HEK293 (cell line): ENCODE measurements around the gene SNTB2.

Experiments used
- CTCF ChIA-PET: fragments of 350-600 bp; formaldehyde crosslinking; extraction: SDS; loops from one replicate; lab custom pipeline; 2021; ENCODE audit warnings: antibody characterized with exemption; lab: Yijun Ruan, JAX
- POLR2A ChIA-PET: fragments of 300-600 bp; formaldehyde crosslinking; extraction: SDS; loops from one replicate; lab custom pipeline; 2020; ENCODE audit warnings: antibody characterized with exemption, inconsistent platforms; lab: Yijun Ruan, JAX
- H3K27ac ChIP-seq: fragments of 200-500 bp; sonication (Bioruptor generic); 2 replicates; pipeline ENCODE4 v1.5.1; 2014; ENCODE audit warnings: low read depth, low read length, control low read depth, inconsistent platforms; ENCODE audit errors: extremely low read depth
- H3K36me3 ChIP-seq, 2 experiments: fragments of 200-500 bp in 1 of 2; sonication (Bioruptor generic) in 1 of 2; 1 replicate in 1 of 2; 2 replicates in 1 of 2; pipeline ENCODE4 v1.5.1; 2014 to 2017; ENCODE audit warnings: inconsistent platforms in 2 of 2, low read length in 2 of 2; ENCODE audit not compliant: control insufficient read depth in 2 of 2, insufficient read depth in 1 of 2
- H3K4me1 ChIP-seq: fragments of 200-500 bp; sonication (Bioruptor generic); 2 replicates; pipeline ENCODE4 v1.5.1; 2014; ENCODE audit warnings: mild to moderate bottlenecking, low read length, inconsistent platforms; ENCODE audit not compliant: control insufficient read depth, insufficient read depth
- H3K4me3 ChIP-seq: 2 replicates; pipeline ENCODE4 v1.5.1; 2011; ENCODE audit warnings: low read depth, mild to moderate bottlenecking, control low read depth, low read length, moderate library complexity
- H3K9me3 ChIP-seq: fragments of 200-500 bp; sonication (Bioruptor generic); 2 replicates; pipeline ENCODE4 v1.5.1; 2014; ENCODE audit warnings: low read depth, low read length, inconsistent platforms; ENCODE audit not compliant: control insufficient read depth, insufficient read depth
- AEBP2 ChIP-seq: fragments of 450-650 bp; formaldehyde crosslinking; IDR thresholded peaks from 2 replicates; pipeline ENCODE4 v1.5.1; 2016; ENCODE audit warnings: missing biosample characterization, missing genetic modification characterization, borderline replicate concordance
- FEZF1 ChIP-seq: fragments of 450-650 bp; formaldehyde crosslinking; IDR thresholded peaks from 2 replicates; pipeline ENCODE4 v1.5.1; 2016; ENCODE audit warnings: missing biosample characterization, missing genetic modification characterization
- GLIS1 ChIP-seq: fragments of 450-650 bp; formaldehyde crosslinking; IDR thresholded peaks from 2 replicates; pipeline ENCODE4 v1.5.1; 2016; ENCODE audit warnings: missing biosample characterization, missing genetic modification characterization
- HOXD13 ChIP-seq: sonication (generic); formaldehyde crosslinking; IDR thresholded peaks from 2 replicates; pipeline ENCODE4 v1.8.0; 2022; ENCODE audit warnings: missing genetic modification reagents, borderline replicate concordance
- KLF1 ChIP-seq: fragments of 450-650 bp; formaldehyde crosslinking; IDR thresholded peaks from 2 replicates; pipeline ENCODE4 v1.5.1; 2016; ENCODE audit warnings: missing biosample characterization, missing genetic modification characterization
- MEIS1 ChIP-seq: sonication (generic); formaldehyde crosslinking; IDR thresholded peaks from 2 replicates; pipeline ENCODE4 v1.8.1; 2022; ENCODE audit warnings: missing genetic modification reagents, mild to moderate bottlenecking, borderline replicate concordance
- REPIN1 ChIP-seq: fragments of 450-650 bp; formaldehyde crosslinking; IDR thresholded peaks from 2 replicates; pipeline ENCODE4 v1.5.1; 2017; ENCODE audit warnings: missing biosample characterization, missing genetic modification characterization, low read depth
- SP3 ChIP-seq: fragments of 450-650 bp; formaldehyde crosslinking; IDR thresholded peaks from 2 replicates; pipeline ENCODE4 v1.5.1; 2016; ENCODE audit warnings: missing biosample characterization, missing genetic modification characterization
- SP7 ChIP-seq: fragments of 450-650 bp; formaldehyde crosslinking; IDR thresholded peaks from 2 replicates; pipeline ENCODE4 v1.5.1; 2016; ENCODE audit warnings: missing biosample characterization, missing genetic modification characterization
- ZFP37 ChIP-seq: fragments of 450-650 bp; formaldehyde crosslinking; IDR thresholded peaks from 2 replicates; pipeline ENCODE4 v1.5.1; 2016; ENCODE audit warnings: missing biosample characterization, missing genetic modification characterization
- ZNF10 ChIP-seq: fragments of 450-650 bp; formaldehyde crosslinking; IDR thresholded peaks from 2 replicates; pipeline ENCODE4 v1.5.1; 2017; ENCODE audit warnings: missing biosample characterization, missing genetic modification characterization
- ZNF121 ChIP-seq: fragments of 450-650 bp; formaldehyde crosslinking; IDR thresholded peaks from 2 replicates; pipeline ENCODE4 v1.5.1; 2016; ENCODE audit warnings: missing biosample characterization, missing genetic modification characterization
- ZNF132 ChIP-seq: fragments of 450-650 bp; formaldehyde crosslinking; IDR thresholded peaks from 2 replicates; pipeline ENCODE4 v1.5.1; 2017; ENCODE audit warnings: missing biosample characterization, missing genetic modification characterization, borderline replicate concordance
- ZNF140 ChIP-seq: fragments of 450-650 bp; formaldehyde crosslinking; IDR thresholded peaks from 2 replicates; pipeline ENCODE4 v1.5.1; 2016; ENCODE audit warnings: missing biosample characterization, missing genetic modification characterization
- ZNF174 ChIP-seq: fragments of 450-650 bp; formaldehyde crosslinking; IDR thresholded peaks from 2 replicates; pipeline ENCODE4 v1.5.0; 2017; ENCODE audit warnings: missing biosample characterization, mild to moderate bottlenecking, missing genetic modification characterization
- ZNF223 ChIP-seq: fragments of 450-650 bp; formaldehyde crosslinking; IDR thresholded peaks from 2 replicates; pipeline ENCODE4 v1.5.1; 2016; ENCODE audit warnings: missing biosample characterization, missing genetic modification characterization
- ZNF311 ChIP-seq: fragments of 450-650 bp; formaldehyde crosslinking; IDR thresholded peaks from 2 replicates; pipeline ENCODE4 v1.5.1; 2017; ENCODE audit warnings: missing biosample characterization, missing genetic modification characterization, borderline replicate concordance
- ZNF335 ChIP-seq: fragments of 450-650 bp; formaldehyde crosslinking; conservative IDR thresholded peaks from 2 replicates; pipeline ENCODE4 v1.5.1; 2016; ENCODE audit warnings: missing biosample characterization, missing genetic modification characterization
- ZNF350 ChIP-seq: fragments of 450-650 bp; formaldehyde crosslinking; IDR thresholded peaks from 2 replicates; pipeline ENCODE4 v1.5.0; 2017; ENCODE audit warnings: missing biosample characterization, mild to moderate bottlenecking, missing genetic modification characterization
- ZNF518A ChIP-seq: fragments of 450-650 bp; formaldehyde crosslinking; conservative IDR thresholded peaks from 2 replicates; pipeline ENCODE4 v1.5.1; 2016; ENCODE audit warnings: low read depth, missing biosample characterization, missing genetic modification characterization
- ZNF549 ChIP-seq: fragments of 450-650 bp; IDR thresholded peaks from 2 replicates; pipeline ENCODE4 v1.5.1; 2018; ENCODE audit warnings: missing biosample characterization, missing genetic modification characterization, mild to moderate bottlenecking, inconsistent platforms, moderate library complexity
- ZNF654 ChIP-seq: fragments of 450-650 bp; formaldehyde crosslinking; IDR thresholded peaks from 2 replicates; pipeline ENCODE4 v1.5.1; 2016; ENCODE audit warnings: low read depth, missing biosample characterization, missing genetic modification characterization
- ZNF660 ChIP-seq: fragments of 450-650 bp; IDR thresholded peaks from 2 replicates; pipeline ENCODE4 v1.5.1; 2018; ENCODE audit warnings: missing biosample characterization, mild to moderate bottlenecking, missing genetic modification characterization
- ZNF664 ChIP-seq: fragments of 450-650 bp; formaldehyde crosslinking; IDR thresholded peaks from 2 replicates; pipeline ENCODE4 v1.5.1; 2016; ENCODE audit warnings: missing biosample characterization, missing genetic modification characterization
- ZXDB ChIP-seq: fragments of 450-650 bp; formaldehyde crosslinking; IDR thresholded peaks from 2 replicates; pipeline ENCODE4 v1.5.1; 2016; ENCODE audit warnings: missing biosample characterization, missing genetic modification characterization
- TF ChIP-seq, protein P1 (sequence below): fragments of 450-650 bp; formaldehyde crosslinking; IDR thresholded peaks from 2 replicates; pipeline ENCODE4 v1.5.1; 2016; ENCODE audit warnings: missing biosample characterization, missing genetic modification characterization
- TF ChIP-seq, protein P2 (sequence below): fragments of 450-650 bp; formaldehyde crosslinking; IDR thresholded peaks from 2 replicates; pipeline ENCODE4 v1.5.1; 2016; ENCODE audit warnings: missing biosample characterization, missing genetic modification characterization
- TF ChIP-seq, protein P3 (sequence below): fragments of 450-650 bp; formaldehyde crosslinking; IDR thresholded peaks from 2 replicates; pipeline ENCODE4 v1.5.1; 2016; ENCODE audit warnings: missing biosample characterization, missing genetic modification characterization

The SNTB2 gene

DNA sequence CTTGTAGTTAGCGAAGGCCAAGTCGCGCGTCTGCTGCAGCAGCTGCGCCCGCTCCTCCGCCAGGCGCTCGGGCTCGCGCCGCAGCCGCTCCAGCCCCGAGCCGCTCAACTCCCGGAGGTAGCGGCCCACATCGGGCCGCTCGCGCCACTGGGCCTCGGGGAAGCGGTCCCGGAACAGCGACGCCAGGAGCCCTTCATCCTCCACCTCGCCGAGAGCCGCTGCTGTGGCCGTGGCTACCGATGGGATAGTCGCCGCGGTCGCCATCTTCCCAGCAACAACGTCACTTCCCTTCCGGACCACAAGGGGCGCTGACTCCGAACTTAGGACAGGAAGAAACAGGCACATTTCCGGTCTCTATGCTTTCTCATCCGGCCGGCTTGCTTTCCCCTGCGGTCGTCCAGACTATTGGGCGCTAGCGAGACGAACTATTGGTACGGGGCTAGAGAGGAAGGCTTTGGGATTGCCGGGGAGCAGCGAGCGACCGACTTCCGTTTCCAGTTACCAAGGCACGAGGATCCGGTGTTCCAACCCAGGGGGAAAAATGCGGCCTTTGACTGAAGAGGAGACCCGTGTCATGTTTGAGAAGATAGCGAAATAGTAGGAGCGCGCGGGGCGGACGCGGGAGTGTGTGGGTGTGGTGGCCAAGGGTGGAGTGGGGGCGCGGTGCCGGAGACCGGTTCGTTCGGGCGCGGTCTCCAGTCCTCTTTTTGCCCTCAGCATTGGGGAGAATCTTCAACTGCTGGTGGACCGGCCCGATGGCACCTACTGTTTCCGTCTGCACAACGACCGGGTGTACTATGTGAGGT lies 152.5 kb downstream of the SNTB2 start, which contains the start of the genes COG8 and NIP7:
Gene COG8, minus strand, starts transcription at position 276 of the 806 bp plus-strand sequence. Its CDS starts 12 bp downstream, at position 264.
Gene NIP7, plus strand, starts transcription at position 484 of the 806 bp plus-strand sequence. Its CDS starts 58 bp downstream, at position 542.
- POLR2A ChIA-PET: interaction anchor here (0.7 to 5.2 kb wide), 4 partner anchors 8 to 13 kb away, joined by 3 to 27 read pairs (median 4); partner anchors contain the start of genes PDF and TMED6
- CTCF ChIA-PET: interaction anchor here (0.5 to 1.4 kb wide), 6 partner anchors 11 to 580 kb away, joined by 3 to 4 read pairs (median 4); no protein-coding TSS in a partner anchor
- peak; percentile 96 for TF ChIP-seq ZNF518A (tag by site-specific recombination)
- TF ChIP-seq FEZF1: no peak
- TF ChIP-seq MEIS1 (CRISPR knock-in tag): no peak
- TF ChIP-seq AEBP2 (tag by site-specific recombination): no peak
- TF ChIP-seq ZNF654 (tag by site-specific recombination): no peak
- TF ChIP-seq ZXDB (tag by site-specific recombination): peak; percentile 82
- TF ChIP-seq ZNF660 (tag by site-specific recombination): peak; percentile 82
- TF ChIP-seq GLIS1 (tag by site-specific recombination): no peak
- TF ChIP-seq, protein P1, sequence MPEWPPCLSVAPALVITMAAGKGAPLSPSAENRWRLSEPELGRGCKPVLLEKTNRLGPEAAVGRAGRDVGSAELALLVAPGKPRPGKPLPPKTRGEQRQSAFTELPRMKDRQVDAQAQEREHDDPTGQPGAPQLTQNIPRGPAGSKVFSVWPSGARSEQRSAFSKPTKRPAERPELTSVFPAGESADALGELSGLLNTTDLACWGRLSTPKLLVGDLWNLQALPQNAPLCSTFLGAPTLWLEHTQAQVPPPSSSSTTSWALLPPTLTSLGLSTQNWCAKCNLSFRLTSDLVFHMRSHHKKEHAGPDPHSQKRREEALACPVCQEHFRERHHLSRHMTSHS (tag by site-specific recombination): no peak
- TF ChIP-seq ZNF121 (tag by site-specific recombination): no peak; the same call in 1 of the 2 replicates
- 0 out of 2 replicates have a peak, but pooled peaks have one; percentile 42 for TF ChIP-seq ZNF223 (tag by site-specific recombination)
- TF ChIP-seq ZNF350 (tag by site-specific recombination): no peak; the same call in 1 of the 2 replicates
- no peak for TF ChIP-seq HOXD13 (CRISPR knock-in tag)
- TF ChIP-seq, protein P2, sequence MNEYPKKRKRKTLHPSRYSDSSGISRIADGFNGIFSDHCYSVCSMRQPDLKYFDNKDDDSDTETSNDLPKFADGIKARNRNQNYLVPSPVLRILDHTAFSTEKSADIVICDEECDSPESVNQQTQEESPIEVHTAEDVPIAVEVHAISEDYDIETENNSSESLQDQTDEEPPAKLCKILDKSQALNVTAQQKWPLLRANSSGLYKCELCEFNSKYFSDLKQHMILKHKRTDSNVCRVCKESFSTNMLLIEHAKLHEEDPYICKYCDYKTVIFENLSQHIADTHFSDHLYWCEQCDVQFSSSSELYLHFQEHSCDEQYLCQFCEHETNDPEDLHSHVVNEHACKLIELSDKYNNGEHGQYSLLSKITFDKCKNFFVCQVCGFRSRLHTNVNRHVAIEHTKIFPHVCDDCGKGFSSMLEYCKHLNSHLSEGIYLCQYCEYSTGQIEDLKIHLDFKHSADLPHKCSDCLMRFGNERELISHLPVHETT (tag by site-specific recombination): peak; percentile 20; the same call in 1 of the 2 replicates
- TF ChIP-seq, protein P3, sequence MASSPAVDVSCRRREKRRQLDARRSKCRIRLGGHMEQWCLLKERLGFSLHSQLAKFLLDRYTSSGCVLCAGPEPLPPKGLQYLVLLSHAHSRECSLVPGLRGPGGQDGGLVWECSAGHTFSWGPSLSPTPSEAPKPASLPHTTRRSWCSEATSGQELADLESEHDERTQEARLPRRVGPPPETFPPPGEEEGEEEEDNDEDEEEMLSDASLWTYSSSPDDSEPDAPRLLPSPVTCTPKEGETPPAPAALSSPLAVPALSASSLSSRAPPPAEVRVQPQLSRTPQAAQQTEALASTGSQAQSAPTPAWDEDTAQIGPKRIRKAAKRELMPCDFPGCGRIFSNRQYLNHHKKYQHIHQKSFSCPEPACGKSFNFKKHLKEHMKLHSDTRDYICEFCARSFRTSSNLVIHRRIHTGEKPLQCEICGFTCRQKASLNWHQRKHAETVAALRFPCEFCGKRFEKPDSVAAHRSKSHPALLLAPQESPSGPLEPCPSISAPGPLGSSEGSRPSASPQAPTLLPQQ (tag by site-specific recombination): peak; percentile 72
- no peak for TF ChIP-seq ZNF549
- peak; percentile 77 for TF ChIP-seq ZNF10 (tag by site-specific recombination)
- no peak for TF ChIP-seq ZNF132
- no peak for TF ChIP-seq ZNF174
- no peak for TF ChIP-seq ZNF140 (tag by site-specific recombination)
- no peak for TF ChIP-seq ZNF311
- no peak for TF ChIP-seq ZNF664 (tag by site-specific recombination)
- no peak for TF ChIP-seq REPIN1 (tag by site-specific recombination)
- TF ChIP-seq KLF1 (tag by site-specific recombination): peak; percentile 94
- no peak for TF ChIP-seq ZFP37 (tag by site-specific recombination)
- peak; percentile 69 for TF ChIP-seq SP7 (tag by site-specific recombination)
- peak; percentile 96 for TF ChIP-seq ZNF335
- peak; percentile 38; the same call in 1 of the 2 replicates for TF ChIP-seq SP3 (tag by site-specific recombination)

More for the DNA sequence above, 152.5 kb downstream of the SNTB2 start, which contains the start of the genes COG8 and NIP7:
- H3K4me3 ChIP-seq: peak within 1 kb of the TSS; percentile 92
- no peaks in the 10 kb centered on the region for H3K4me1 ChIP-seq
- H3K9me3 ChIP-seq: no peaks in the 10 kb centered on the region
- peaks cover 20 to 67% of the 10 kb centered on the region in 2 experiments; a peak in 2 of 3 replicates for H3K36me3 ChIP-seq
- peak within 1 kb of the TSS; percentile 71 for H3K27ac ChIP-seq
